Lower lobe of right lung (tissue), 2 donors: ENCODE measurements around the gene LRRK1. TPM values are rescaled to one million over a fixed set of nuclear protein-coding genes. Genes with fewer than 3 reads are reported as not detected.
A peak's percentile ranks its signal among the peaks of the same experiment; 100 is the strongest.

ENCODE experiments used
- ATAC-seq, 2 donors: fragments of 200-7000 bp; cut with Tn5 transposase; one replicate each; pipeline ENCODE4 v1.9.1; 2020 to 2022; ENCODE audit warnings: mild to moderate bottlenecking in 2 of 2, moderate library complexity in 2 of 2
- DNase-seq: peaks from one replicate; pipeline ENCODE4 v3.0.0-alpha.2; 2020
- H3K27ac ChIP-seq: fragments of 200-600 bp; one replicate; pipeline ENCODE4 v1.8.0; 2022
- H3K27me3 ChIP-seq: fragments of 200-600 bp; one replicate; pipeline ENCODE4 v1.8.0; 2022; ENCODE audit warnings: low read depth
- H3K36me3 ChIP-seq: fragments of 200-600 bp; one replicate; pipeline ENCODE4 v1.8.0; 2022; ENCODE audit warnings: mild to moderate bottlenecking
- H3K4me1 ChIP-seq: fragments of 200-600 bp; one replicate; pipeline ENCODE4 v1.8.0; 2022
- H3K4me3 ChIP-seq: fragments of 200-600 bp; one replicate; pipeline ENCODE4 v1.8.0; 2022; ENCODE audit warnings: mild to moderate bottlenecking
- H3K9me3 ChIP-seq: fragments of 200-600 bp; one replicate; pipeline ENCODE4 v1.8.0; 2022
- CTCF ChIP-seq: fragments of 200-600 bp; IDR thresholded peaks from one replicate; pipeline ENCODE4 v1.8.0; 2022; ENCODE audit warnings: antibody characterized with exemption, mild to moderate bottlenecking
- intact Hi-C: fragments of 100-400 bp; cut with DNase I; formaldehyde crosslinking; loops from one replicate; pipeline ENCODE4 v1.11.0; 2022
- total RNA-seq: library from RNA; stranded (reverse); fragmentation: NEBNext Ultra II Directional; extraction: Animal tissue kit (Norgen Biotek cat#: 25700); gene quantifications from one replicate; pipeline ENCODE4 v1.2.1, GENCODE V29; 2021
- donor health status: DM: no; HTN: yes; CAD: no; lungs with severe emphysema.

The LRRK1 gene
- total RNA-seq, 1 donor from 2014 or later: 24.3 TPM

- Histone ChIP-seq H3K27me3 (peaks cover 5% of the 10 kb centered on the region), H3K36me3 (no peaks in the 10 kb centered on the region), H3K4me1 (no peaks in the 10 kb centered on the region), H3K27ac (no peak overlapping the region), H3K4me3 (no peak overlapping the region), H3K9me3 (no peaks in the 10 kb centered on the region)
- TF ChIP-seq CTCF: no peak
- ATAC-seq (no peak), DNase-seq (no peak)
- intact Hi-C loops: no loop called here
These were observed 9.6 kb upstream of the LRRK1 start for GRCh38 chr15:100909565-100909964.

- intact Hi-C loops: loop anchor here (10.0 kb wide), 1 partner anchor 95 kb away; no protein-coding TSS in a partner anchor
- Histone ChIP-seq H3K4me3 (no peak overlapping the region), H3K9me3 (no peaks in the 10 kb centered on the region), H3K27me3 (peaks cover 5% of the 10 kb centered on the region), H3K4me1 (no peaks in the 10 kb centered on the region), H3K27ac (no peak overlapping the region), H3K36me3 (no peaks in the 10 kb centered on the region)
- DNase-seq: no peak
- TF ChIP-seq CTCF: no peak
- ATAC-seq: no peak
These were observed 8.9 kb upstream of the LRRK1 start for GRCh38 chr15:100909989-100910955.

GRCh38 chr15:100911086-100911485 is 8.1 kb upstream of the LRRK1 start:
- no peak for DNase-seq
- Histone ChIP-seq H3K36me3 (no peaks in the 10 kb centered on the region), H3K9me3 (no peaks in the 10 kb centered on the region), H3K27me3 (peaks cover 5% of the 10 kb centered on the region), H3K4me1 (no peaks in the 10 kb centered on the region), H3K27ac (no peak overlapping the region), H3K4me3 (no peak overlapping the region)
- no peak for TF ChIP-seq CTCF
- intact Hi-C loops: loop anchor here (10.0 kb wide), 1 partner anchor 94 kb away; no protein-coding TSS in a partner anchor
- no peak for ATAC-seq

DNA sequence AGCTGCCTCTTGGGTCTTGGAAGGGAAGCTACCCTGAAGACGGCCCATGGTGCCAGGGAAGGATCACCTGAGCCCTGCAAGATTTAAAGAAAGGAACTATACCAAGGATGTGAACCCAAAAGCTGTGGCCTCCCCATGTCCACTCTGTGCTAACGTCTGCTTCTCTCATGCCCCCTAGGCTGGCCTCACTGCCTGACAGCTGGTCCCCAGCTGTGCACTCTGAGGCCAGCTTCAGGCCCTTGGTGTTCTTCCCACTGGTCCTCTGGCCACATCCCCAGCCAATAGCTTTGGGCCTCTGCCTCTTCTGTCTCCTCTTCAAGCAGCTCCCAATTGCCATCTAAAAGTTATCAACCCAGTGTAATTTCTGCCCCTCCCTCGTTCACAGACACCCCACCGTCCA is 5.2 kb upstream of the LRRK1 start:
- ATAC-seq: no peak
- Histone ChIP-seq H3K36me3 (no peaks in the 10 kb centered on the region), H3K4me1 (peaks cover 14% of the 10 kb centered on the region), H3K27ac (no peak overlapping the region), H3K4me3 (no peak overlapping the region), H3K9me3 (no peaks in the 10 kb centered on the region), H3K27me3 (peaks cover 5% of the 10 kb centered on the region)
- DNase-seq: no peak
- intact Hi-C loops: loop anchor here (10.0 kb wide), 1 partner anchor 91 kb away; no protein-coding TSS in a partner anchor
- TF ChIP-seq CTCF: no peak

GRCh38 chr15:100914876-100915275 is 4.3 kb upstream of the LRRK1 start:
- no peaks in the 10 kb centered on the region for H3K9me3 ChIP-seq
- no peak overlapping the region for H3K27ac ChIP-seq
- H3K27me3 ChIP-seq: peaks cover 5% of the 10 kb centered on the region
- intact Hi-C loops: loop anchor here (10.0 kb wide), 1 partner anchor 90 kb away; no protein-coding TSS in a partner anchor
- TF ChIP-seq CTCF: peak; percentile 27
- no peak overlapping the region for H3K4me3 ChIP-seq
- H3K36me3 ChIP-seq: no peaks in the 10 kb centered on the region
- peaks cover 15% of the 10 kb centered on the region for H3K4me1 ChIP-seq
- DNase-seq: no peak
- peak; percentile 65 to 67 for ATAC-seq
